Nephron progenitor cell (in vitro differentiated cells): ENCODE measurements around the gene ZBTB24.

Source experiments
- DNase-seq: peaks from one replicate; pipeline ENCODE4 v3.0.0; 2021
- H3K27ac Mint-ChIP-seq: 2 replicates; pipeline ENCODE4 v1.8.0; 2021; ENCODE audit warnings: mild to moderate bottlenecking, moderate library complexity, mixed read lengths
- H3K27me3 Mint-ChIP-seq: 2 replicates; pipeline ENCODE4 v1.8.0; 2021; ENCODE audit warnings: mild to moderate bottlenecking, low read depth, mixed read lengths; ENCODE audit not compliant: poor library complexity
- H3K36me3 Mint-ChIP-seq: 2 replicates; pipeline ENCODE4 v1.8.0; 2021; ENCODE audit warnings: low read depth, mixed read lengths
- H3K4me1 Mint-ChIP-seq: 2 replicates; pipeline ENCODE4 v1.8.0; 2021; ENCODE audit warnings: mixed read lengths
- H3K4me3 Mint-ChIP-seq: 2 replicates; pipeline ENCODE4 v1.8.0; 2021; ENCODE audit warnings: mild to moderate bottlenecking, moderate library complexity, mixed read lengths
- H3K9me3 Mint-ChIP-seq: 2 replicates; pipeline ENCODE4 v1.8.0; 2021; ENCODE audit warnings: mild to moderate bottlenecking, moderate library complexity, mixed read lengths
- CTCF ChIP-seq: fragments of 200-600 bp; sonication (generic); IDR thresholded peaks from 2 replicates; pipeline ENCODE4 v1.5.0; 2021; ENCODE audit warnings: antibody characterized with exemption

ZBTB24 gene

GRCh38 chr6:109496036-109496772 lies 13.2 kb upstream of the ZBTB24 start:
- Mint-ChIP-seq H3K36me3 (no peaks in the 10 kb centered on the region), H3K9me3 (no peaks in the 10 kb centered on the region), H3K27ac (no peak overlapping the region), H3K4me1 (peaks cover 20% of the 10 kb centered on the region), H3K27me3 (peaks cover 14% of the 10 kb centered on the region), H3K4me3 (no peak overlapping the region)
- DNase-seq = no peak
- no peak for TF ChIP-seq CTCF

- Mint-ChIP-seq H3K27ac (no peak overlapping the region), H3K36me3 (no peaks in the 10 kb centered on the region), H3K4me1 (peaks cover 32% of the 10 kb centered on the region), H3K27me3 (peaks cover 11% of the 10 kb centered on the region), H3K4me3 (no peak overlapping the region), H3K9me3 (no peaks in the 10 kb centered on the region)
- no peak for DNase-seq
- no peak for TF ChIP-seq CTCF
These were observed 10.8 kb upstream of the ZBTB24 start for GRCh38 chr6:109493865-109494264.

- H3K4me1 Mint-ChIP-seq = peaks cover 23% of the 10 kb centered on the region
- H3K27ac Mint-ChIP-seq = no peak overlapping the region
- no peak overlapping the region for H3K4me3 Mint-ChIP-seq
- TF ChIP-seq CTCF = no peak
- H3K9me3 Mint-ChIP-seq = no peaks in the 10 kb centered on the region
- no peak for DNase-seq
- H3K27me3 Mint-ChIP-seq = peaks cover 15% of the 10 kb centered on the region
- H3K36me3 Mint-ChIP-seq = no peaks in the 10 kb centered on the region
These were observed 8.4 kb upstream of the ZBTB24 start for GRCh38 chr6:109491207-109491938.

- Mint-ChIP-seq H3K4me1 (peaks cover 20% of the 10 kb centered on the region), H3K27me3 (peaks cover 15% of the 10 kb centered on the region)
These were observed 7.7 kb upstream of the ZBTB24 start for GRCh38 chr6:109490713-109491112.

GRCh38 chr6:109488001-109488400 lies 5.0 kb upstream of the ZBTB24 start:
- no peaks in the 10 kb centered on the region for H3K36me3 Mint-ChIP-seq
- no peak for DNase-seq

More at GRCh38 chr6:109490713-109491112, 7.7 kb upstream of the ZBTB24 start:
- no peak for TF ChIP-seq CTCF
- no peaks in the 10 kb centered on the region for H3K9me3 Mint-ChIP-seq
- H3K27ac Mint-ChIP-seq = no peak overlapping the region
- no peak overlapping the region for H3K4me3 Mint-ChIP-seq
- H3K36me3 Mint-ChIP-seq = no peaks in the 10 kb centered on the region
- no peak for DNase-seq

More at GRCh38 chr6:109488001-109488400, 5.0 kb upstream of the ZBTB24 start:
- Mint-ChIP-seq H3K4me1 (peaks cover 20% of the 10 kb centered on the region), H3K4me3 (no peak overlapping the region), H3K9me3 (no peaks in the 10 kb centered on the region), H3K27ac (no peak overlapping the region), H3K27me3 (peaks cover 31% of the 10 kb centered on the region)
- TF ChIP-seq CTCF = no peak
